ENCODE measurements around the gene TMPRSS11F. TPM values are rescaled to one million over a fixed set of nuclear protein-coding genes. Genes with fewer than 3 reads are reported as not detected.

The TMPRSS11F gene
- total RNA-seq, 1 donor from 2014 or later, result not detected

DNA sequence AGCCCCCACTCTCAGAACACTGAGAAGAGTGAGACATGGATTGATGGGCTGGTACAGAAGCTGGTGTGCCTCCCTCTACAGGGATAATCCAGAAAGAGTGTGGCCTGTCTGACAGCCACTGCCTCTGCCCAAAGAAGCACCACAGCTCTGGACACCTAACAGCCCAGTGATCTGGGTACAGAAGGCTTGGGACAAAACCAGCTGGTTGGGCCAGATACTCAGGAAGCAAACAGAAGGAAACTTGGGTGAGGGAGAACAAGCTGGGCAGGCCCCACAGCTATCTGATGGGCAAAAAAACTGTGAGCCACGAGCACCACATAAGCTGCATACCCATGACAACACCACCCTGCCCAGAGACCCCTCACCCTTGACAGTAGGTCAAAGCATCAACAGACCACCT lies 46.9 kb downstream of the TMPRSS11F start:
- DNase-seq, result no peak
- intact Hi-C loops (cut with micrococcal nuclease), result no loop called here
- no peak for ATAC-seq

DNA sequence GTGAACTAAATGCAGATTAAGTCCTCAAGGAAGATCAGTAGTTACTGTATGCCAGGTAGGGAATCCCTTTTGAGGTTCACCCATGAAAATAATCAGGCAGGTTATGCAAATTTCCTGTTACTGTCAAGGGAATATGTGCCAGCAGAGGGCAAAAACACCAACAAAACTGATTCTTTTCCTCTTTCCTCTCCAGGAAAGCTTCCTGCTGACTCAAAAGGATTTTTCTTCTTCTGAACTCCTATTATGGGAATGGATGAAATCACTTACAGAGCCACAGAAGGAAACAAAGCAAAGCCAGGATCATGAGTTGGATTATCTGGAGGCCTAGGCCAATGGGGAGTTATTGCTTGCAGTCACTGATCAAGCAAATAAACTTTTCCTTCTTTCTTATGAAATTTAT lies 49.7 kb downstream of the TMPRSS11F start:
- ATAC-seq (no peak), DNase-seq (no peak)
- intact Hi-C loops (cut with micrococcal nuclease), result no loop called here

DNA sequence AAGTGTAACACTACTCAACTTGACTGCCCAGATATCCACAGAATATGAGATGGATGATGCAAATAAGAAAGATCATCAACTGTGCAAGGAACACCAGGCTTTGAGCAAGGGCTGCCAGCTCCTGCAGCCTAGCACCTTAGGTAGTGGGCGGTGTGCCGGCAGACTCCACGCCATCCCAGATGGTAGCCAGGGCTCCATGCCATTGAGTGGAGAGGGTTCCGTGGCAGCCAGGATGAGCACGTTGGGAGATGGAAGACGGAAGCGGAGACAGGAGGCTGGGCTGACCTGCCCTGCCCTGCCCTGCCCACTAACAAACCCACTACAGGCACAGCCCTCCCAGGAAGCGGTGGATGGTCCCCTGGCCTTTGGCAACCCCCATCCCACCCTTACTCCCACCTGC lies 51.9 kb downstream of the TMPRSS11F start:
- intact Hi-C loops (cut with micrococcal nuclease), result no loop called here
- ATAC-seq (no peak), DNase-seq (no peak)

DNA sequence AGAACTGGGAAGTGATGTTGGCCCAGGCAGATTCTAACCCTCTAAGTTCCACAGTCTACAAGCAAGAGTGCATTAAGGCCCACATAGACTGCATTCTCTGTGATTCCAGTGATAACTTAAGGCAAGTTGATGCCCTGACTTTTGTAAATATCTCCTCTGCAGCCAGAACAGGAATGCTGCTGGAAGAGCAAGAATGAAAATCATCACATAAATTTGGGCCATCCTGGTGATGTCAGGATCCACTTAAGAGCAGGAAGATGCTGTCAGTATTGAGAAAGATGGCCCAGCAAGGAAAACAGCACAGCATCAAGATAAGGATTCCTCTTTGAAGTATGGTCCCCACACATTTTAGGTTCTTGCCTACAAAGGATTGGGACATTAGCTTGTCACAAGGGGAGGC lies 52.4 kb downstream of the TMPRSS11F start:
- ATAC-seq (no peak), DNase-seq (no peak)
- intact Hi-C loops (cut with micrococcal nuclease), result no loop called here

DNA sequence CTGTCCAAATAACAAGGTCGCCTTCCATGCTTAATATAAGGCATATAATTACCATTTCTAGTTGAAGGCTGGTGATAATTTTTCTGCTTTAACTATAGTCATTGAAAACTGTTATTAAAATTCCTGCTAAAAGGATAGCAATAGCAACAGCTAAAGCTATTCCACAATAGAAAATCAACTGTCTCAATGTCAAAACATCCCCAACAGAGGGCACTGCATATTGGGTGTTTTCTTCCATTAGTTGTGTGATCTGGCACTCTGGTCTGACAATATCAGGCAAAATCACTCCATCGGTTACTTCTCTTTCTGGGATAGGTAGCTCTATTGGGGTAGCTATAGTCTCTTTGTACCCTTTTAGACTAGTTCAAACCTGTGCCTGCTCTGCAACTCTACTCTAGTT lies 53.5 kb downstream of the TMPRSS11F start:
- ATAC-seq (no peak), DNase-seq (no peak)
- intact Hi-C loops (cut with micrococcal nuclease), result no loop called here

DNA sequence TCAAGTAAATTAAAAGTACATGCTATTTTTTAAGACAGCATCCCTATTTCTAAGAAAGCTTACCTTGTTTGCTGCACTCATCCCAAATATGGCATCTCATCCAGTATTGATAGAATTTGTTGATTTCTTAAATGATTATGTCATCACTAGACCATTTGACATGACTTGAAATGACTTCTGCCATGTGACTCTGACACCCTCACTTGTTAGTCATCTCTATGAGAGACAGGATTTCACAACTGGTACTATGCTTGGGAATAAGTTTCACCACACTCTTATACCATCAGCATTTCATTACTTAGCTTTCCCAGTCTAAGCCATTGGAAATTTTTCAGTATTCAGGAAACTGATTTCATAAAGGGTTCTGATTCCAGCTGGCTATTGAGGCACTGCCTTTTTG lies 55.3 kb downstream of the TMPRSS11F start:
- intact Hi-C loops (cut with micrococcal nuclease), result no loop called here
- no peak for ATAC-seq
- no peak for DNase-seq

DNA sequence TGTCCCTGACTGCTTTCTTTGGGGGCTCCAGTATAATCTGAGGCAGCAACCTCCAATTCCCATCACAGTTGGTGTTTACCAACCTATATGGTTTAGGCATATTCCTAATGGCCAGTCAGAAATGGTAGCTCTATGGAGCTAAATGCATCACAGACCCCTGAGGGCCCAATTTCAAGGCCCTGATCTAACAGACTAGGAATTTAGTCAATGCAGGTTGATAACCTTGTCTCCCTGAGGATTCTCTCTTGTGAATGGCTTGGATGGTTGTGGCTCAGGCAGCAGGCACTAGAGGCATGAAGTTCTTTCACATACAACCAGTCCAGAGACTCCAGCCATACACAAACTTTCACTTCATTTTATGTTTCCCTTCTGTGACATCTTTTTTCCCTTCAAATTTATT lies 59.4 kb downstream of the TMPRSS11F start:
- intact Hi-C loops (cut with micrococcal nuclease), result no loop called here
- no peak for ATAC-seq
- DNase-seq, result no peak

DNA sequence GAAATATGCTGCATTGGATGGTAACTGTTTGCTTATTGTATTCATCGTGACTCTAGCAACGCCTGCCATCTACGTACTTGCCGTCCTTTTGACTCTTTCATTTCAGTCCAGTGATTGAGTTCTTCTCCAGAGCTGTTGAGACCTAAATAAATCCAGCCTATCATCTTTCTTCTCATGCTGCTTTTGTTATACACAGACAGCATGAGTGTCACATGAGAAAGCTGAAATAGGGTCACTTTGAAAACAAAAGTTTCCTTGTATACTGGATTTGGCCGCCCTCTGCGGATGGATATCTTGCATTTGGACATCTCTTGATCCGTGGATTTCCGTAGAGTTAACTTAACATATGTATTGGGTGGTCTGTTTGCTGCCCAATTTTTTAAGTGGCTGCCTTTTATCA lies 67.2 kb downstream of the TMPRSS11F start:
- DNase-seq (no peak), ATAC-seq (no peak)
- intact Hi-C loops (cut with micrococcal nuclease), result no loop called here

DNA sequence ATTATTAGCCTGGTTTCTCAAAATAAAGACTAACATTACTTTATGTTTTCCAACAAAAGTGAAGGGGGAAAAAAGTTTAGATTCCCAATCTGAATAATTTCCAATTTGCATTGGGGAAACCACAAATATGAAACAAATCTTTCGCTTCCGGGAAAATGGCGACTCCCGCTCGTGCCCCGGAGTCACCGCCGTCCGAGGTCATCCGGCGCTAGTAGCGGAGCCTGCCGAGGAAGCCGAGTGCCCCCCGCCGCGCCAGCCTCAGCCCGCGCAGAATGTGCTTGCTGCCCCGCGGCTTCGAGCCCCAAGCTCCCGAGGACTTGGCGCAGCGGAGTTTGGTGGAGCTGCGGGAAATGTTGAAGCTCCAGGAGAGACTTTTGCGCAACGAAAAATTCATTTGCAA lies 91.4 kb downstream of the TMPRSS11F start:
- DNase-seq (no peak), ATAC-seq (no peak)
- intact Hi-C loops (cut with micrococcal nuclease), result no loop called here

DNA sequence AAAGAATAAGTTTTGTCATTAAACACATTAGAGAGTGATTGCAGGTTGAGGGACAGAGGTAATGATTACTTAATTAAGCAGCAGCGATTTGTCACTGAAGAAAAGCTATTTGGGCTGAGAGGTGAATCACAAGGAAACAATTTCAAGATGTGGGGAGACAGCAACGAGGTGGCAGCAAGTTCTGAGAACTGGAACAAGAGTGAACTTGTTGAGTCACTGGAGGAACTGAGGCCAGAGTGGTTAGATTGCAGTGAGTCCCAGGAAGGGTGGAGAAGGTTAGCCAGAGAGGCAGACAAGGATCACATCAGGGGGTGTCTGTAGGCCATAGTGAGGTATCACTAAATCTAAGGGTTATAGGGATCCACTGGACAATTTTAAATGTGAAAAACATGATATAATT lies 108.5 kb downstream of the TMPRSS11F start:
- intact Hi-C loops (cut with micrococcal nuclease), result no loop called here
- DNase-seq, result no peak
- ATAC-seq, result no peak

DNA sequence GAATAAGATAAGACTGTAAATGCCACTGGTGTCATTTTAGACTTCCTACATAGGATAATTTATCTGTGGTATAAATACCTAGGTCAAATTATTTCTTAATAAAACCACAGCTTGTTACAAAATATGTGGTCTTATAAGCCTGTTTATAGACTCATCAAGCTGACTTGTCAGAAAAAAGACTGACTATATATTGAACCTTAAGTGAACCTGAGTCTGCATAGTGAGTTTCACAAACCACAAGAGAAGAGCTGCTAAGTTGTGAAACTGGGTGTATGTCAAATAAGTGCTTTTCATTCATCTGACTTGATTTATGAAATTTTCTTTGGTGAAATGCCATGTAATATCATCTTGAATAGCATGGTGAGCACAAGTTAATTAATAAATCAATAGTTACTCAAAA lies 118.0 kb downstream of the TMPRSS11F start:
- DNase-seq (no peak), ATAC-seq (no peak)
- intact Hi-C loops (cut with micrococcal nuclease), result no loop called here

Other genes starting within 250 kb of the TMPRSS11F start
- gene TMPRSS11D, start 245.9 kb downstream of the TMPRSS11F start, total RNA-seq, result not detected
- gene TMPRSS11A, start 166.4 kb downstream of the TMPRSS11F start, total RNA-seq, result not detected
- gene TMPRSS11B, start 115.8 kb upstream of the TMPRSS11F start, total RNA-seq, result not detected
- gene YTHDC1, start 220.2 kb upstream of the TMPRSS11F start, total RNA-seq, result 57.1 TPM